IMR-90 (cell line): ENCODE data around the gene NMNAT3. TPM values are rescaled to one million over a fixed set of nuclear protein-coding genes. Genes with fewer than 3 reads are reported as not detected.

Experiments used
- ATAC-seq: fragments of 200-7000 bp; cut with Tn5 transposase; 2 replicates; pipeline ENCODE4 v1.9.1; 2020; ENCODE audit warnings: low read depth, mild to moderate bottlenecking, moderate library complexity
- BruUV-seq: library from RNA; stranded (reverse); fragments of 400-500 nt; replicated peaks from 2 replicates; lab custom pipeline; 2021; lab: Mats Ljungman, UMichigan
- CTCF ChIA-PET: fragments of 300-600 bp; formaldehyde crosslinking; extraction: SDS; loops from one replicate; lab custom pipeline; 2021; ENCODE audit warnings: antibody characterized with exemption; lab: Yijun Ruan, JAX
- POLR2A ChIA-PET: fragments of 300-600 bp; sonication (Branson Sonifier 250); formaldehyde crosslinking; loops from one replicate; lab custom pipeline; 2022; ENCODE audit warnings: antibody characterized with exemption; ENCODE audit not compliant: unreplicated experiment; lab: Charles Lee
- DNase-seq: peaks from one replicate; pipeline ENCODE4 v3.0.0; 2013
- H2AFZ ChIP-seq: replicated peaks from 2 replicates; pipeline ENCODE3; 2013; ENCODE audit warnings: low read length, mild to moderate bottlenecking; ENCODE audit not compliant: poor library complexity
- H2AK5ac ChIP-seq: 2 replicates; pipeline ENCODE4 v1.6.1; 2013; ENCODE audit warnings: low read depth, low read length, inconsistent platforms
- H2AK9ac ChIP-seq: replicated peaks from 2 replicates; pipeline ENCODE3; 2013; ENCODE audit warnings: mild to moderate bottlenecking, low read depth, low read length, moderate library complexity; ENCODE audit not compliant: poor library complexity
- H2BK120ac ChIP-seq: 2 replicates; pipeline ENCODE4 v1.6.1; 2013; ENCODE audit warnings: low read depth, low read length, inconsistent platforms
- H2BK15ac ChIP-seq: 3 replicates; pipeline ENCODE4 v1.6.1; 2013; ENCODE audit warnings: low read depth, low read length, inconsistent platforms
- H2BK20ac ChIP-seq: 2 replicates; pipeline ENCODE4 v1.6.1; 2013; ENCODE audit warnings: low read depth, mild to moderate bottlenecking, inconsistent platforms, low read length, moderate library complexity
- H2BK5ac ChIP-seq: 2 replicates; pipeline ENCODE4 v1.6.1; 2013; ENCODE audit warnings: mild to moderate bottlenecking, low read depth, low read length, inconsistent platforms; ENCODE audit not compliant: poor library complexity, severe bottlenecking
- H3K14ac ChIP-seq: replicated peaks from 2 replicates; pipeline ENCODE4 v1.6.1; 2013; ENCODE audit warnings: low read depth, low read length, inconsistent platforms
- H3K18ac ChIP-seq: 2 replicates; pipeline ENCODE4 v1.6.1; 2013; ENCODE audit warnings: low read depth, low read length, control low read depth
- H3K23ac ChIP-seq: 2 replicates; pipeline ENCODE4 v1.6.1; 2013; ENCODE audit warnings: low read depth, low read length, inconsistent platforms
- H3K27ac ChIP-seq: 2 replicates; pipeline ENCODE4 v1.5.1; 2013; ENCODE audit warnings: mild to moderate bottlenecking, control low read depth, low read length; ENCODE audit not compliant: insufficient read depth
- H3K27me3 ChIP-seq: 2 replicates; pipeline ENCODE4 v1.6.1; 2013; ENCODE audit warnings: low read length; ENCODE audit not compliant: control insufficient read depth, insufficient read depth
- H3K36me3 ChIP-seq: 2 replicates; pipeline ENCODE4 v1.6.1; 2013; ENCODE audit warnings: low read length, mixed read lengths; ENCODE audit not compliant: control insufficient read depth, insufficient read depth
- H3K4ac ChIP-seq: 2 replicates; pipeline ENCODE4 v1.6.1; 2013; ENCODE audit warnings: low read depth, low read length, inconsistent platforms
- H3K4me1 ChIP-seq: 2 replicates; pipeline ENCODE4 v1.6.1; 2013; ENCODE audit warnings: low read length, mixed read lengths; ENCODE audit not compliant: control insufficient read depth, insufficient read depth
- H3K4me2 ChIP-seq: 2 replicates; pipeline ENCODE4 v1.6.1; 2013; ENCODE audit warnings: low read depth, mild to moderate bottlenecking, control low read depth, low read length, moderate library complexity
- H3K4me3 ChIP-seq: 2 replicates; pipeline ENCODE4 v1.5.1; 2013; ENCODE audit warnings: low read depth, mild to moderate bottlenecking, control low read depth, low read length, moderate library complexity; ENCODE audit not compliant: insufficient read depth
- H3K56ac ChIP-seq: 2 replicates; pipeline ENCODE4 v1.6.1; 2013; ENCODE audit warnings: low read length, inconsistent platforms; ENCODE audit not compliant: insufficient read depth; ENCODE audit errors: extremely low read depth
- H3K79me1 ChIP-seq, 2 experiments: 2 replicates each; pipeline ENCODE4 v1.6.1; 2013; ENCODE audit warnings: low read length in 2 of 2, inconsistent platforms in 1 of 2, low read depth in 1 of 2
- H3K9ac ChIP-seq: 2 replicates; pipeline ENCODE4 v1.6.1; 2013; ENCODE audit warnings: low read depth, low read length, control low read depth
- H3K9me1 ChIP-seq: 2 replicates; pipeline ENCODE4 v1.6.1; 2013; ENCODE audit warnings: low read length, inconsistent platforms; ENCODE audit not compliant: insufficient read depth
- H3K9me3 ChIP-seq: 2 replicates; pipeline ENCODE4 v1.6.1; 2013; ENCODE audit warnings: low read length; ENCODE audit not compliant: control insufficient read depth, insufficient read depth
- H4K20me1 ChIP-seq: 2 replicates; pipeline ENCODE4 v1.6.1; 2013; ENCODE audit warnings: low read length, inconsistent platforms; ENCODE audit not compliant: insufficient read depth
- H4K5ac ChIP-seq: 2 replicates; pipeline ENCODE4 v1.6.1; 2013; ENCODE audit warnings: mild to moderate bottlenecking, low read depth, low read length, control low read depth
- H4K8ac ChIP-seq, 2 experiments: 2 replicates each; pipeline ENCODE4 v1.6.1; 2013; ENCODE audit warnings: low read depth in 2 of 2, low read length in 2 of 2, control low read depth in 1 of 2, inconsistent platforms in 1 of 2
- H4K91ac ChIP-seq: 2 replicates; pipeline ENCODE4 v1.6.1; 2013; ENCODE audit warnings: low read depth, low read length, inconsistent platforms; ENCODE audit not compliant: insufficient read depth
- CEBPB ChIP-seq: IDR thresholded peaks from 2 replicates; pipeline ENCODE4 v1.6.1; 2012; ENCODE audit warnings: low read depth, low read length, improper control_type of control experiment
- MAFK ChIP-seq: IDR thresholded peaks from 2 replicates; pipeline ENCODE4 v1.6.1; 2012; ENCODE audit warnings: low read depth, low read length, improper control_type of control experiment
- WGBS, 2 experiments: methylation state at CpG; one replicate each; pipeline versions ENCODE4 v1.1.5 to v1.1.7; 2013; ENCODE audit warnings: missing lambda C conversion rate in 2 of 2; ENCODE audit not compliant: insufficient read length in 1 of 2; ENCODE audit errors: extremely low coverage in 2 of 2; 5-methylcytosine and 5-hydroxymethylcytosine counted together
- dilution Hi-C: fragments of 300-500 bp; cut with HindIII; formaldehyde crosslinking; loops from one replicate; pipeline ENCODE4 v1.14.3; 2018; ENCODE audit warnings: low sequenced_read_pairs; ENCODE audit not compliant: unreplicated experiment
- in situ Hi-C: fragments of 300-500 bp; cut with MboI; formaldehyde crosslinking; loops from 3 replicates; pipeline ENCODE4 v1.14.3; 2019; ENCODE audit warnings: low sequenced_read_pairs, inconsistent platforms, mixed read lengths
- intact Hi-C: fragments of 100-400 bp; cut with micrococcal nuclease; formaldehyde crosslinking; loops from 2 replicates; pipeline ENCODE4 v1.10.0; 2022
- polyA plus RNA-seq, 3 experiments: library from polyadenylated mRNA; depleted of rRNA; stranded (reverse); fragments of >200 nt; gene quantifications; 2 replicates each; pipeline ENCODE4 v1.2.3, GENCODE V29; 2012; ENCODE audit warnings: low replicate concordance in 1 of 3
- total RNA-seq: library from RNA; depleted of rRNA; stranded (reverse); fragments of >200 nt; gene quantifications from 2 replicates; pipeline ENCODE4 v1.2.3, GENCODE V29; 2012

The NMNAT3 gene
- total and polyA plus RNA-seq, 2 of the 4 experiments (the other 2 are of a cell fraction) = 0.12 to 0.36 TPM

- DNase-seq (no peak), ATAC-seq (no peak)
- Histone ChIP-seq H3K36me3 (no peaks in the 10 kb centered on the region), H2BK120ac (no peak overlapping the region), H2BK5ac (no peak overlapping the region), H2BK20ac (no peak overlapping the region), H3K27ac (no peak overlapping the region), H4K8ac (no peak overlapping the region), H2BK15ac (no peak overlapping the region), H2AFZ (no peak overlapping the region), H3K4me2 (no peak overlapping the region), H4K91ac (no peak overlapping the region), H4K20me1 (no peaks in the 10 kb centered on the region), H3K18ac (no peak overlapping the region), H3K56ac (no peak overlapping the region), H3K4me3 (no peak overlapping the region), H2AK5ac (no peak overlapping the region), H3K9me1 (no peaks in the 10 kb centered on the region), H3K14ac (no peak overlapping the region), H3K23ac (no peak overlapping the region), H4K5ac (no peak overlapping the region), H3K4me1 (peaks cover 2% of the 10 kb centered on the region), H3K79me1 (no peaks in the 10 kb centered on the region), H3K9me3 (no peaks in the 10 kb centered on the region), H2AK9ac (no peak overlapping the region), H3K9ac (no peak overlapping the region), H3K27me3 (no peaks in the 10 kb centered on the region), H3K4ac (no peak overlapping the region)
- in situ Hi-C loops (loop anchor here (5.0 kb wide), 1 partner anchor 137 kb away; no protein-coding TSS in a partner anchor), intact Hi-C loops (no loop called here), dilution Hi-C loops (no loop called here)
- WGBS, 2 experiments = 83% methylated on average over 2 of the region's 5 CpGs; no CpG with 5 or more reads in 1 of the 2 experiments
- ChIA-PET CTCF (no interaction called here), POLR2A (no interaction called here)
- peak; percentile 76 for TF ChIP-seq MAFK
- no peak for TF ChIP-seq CEBPB
- no TSS peak for BruUV-seq
Observed at GRCh38 chr3:139564294-139564861, 113.4 kb downstream of the NMNAT3 start.
